Airway epithelial cell (primary cell): ENCODE measurements around the gene GFM1. TPM values are rescaled to one million over a fixed set of nuclear protein-coding genes. Genes with fewer than 3 reads are reported as not detected.

Experiments used
- total RNA-seq: library from RNA; depleted of rRNA; stranded (reverse); fragments of >200 nt; gene quantifications from 2 replicates; pipeline ENCODE4 v1.2.3, GENCODE V29; 2015

Gene GFM1
- total RNA-seq: 29.6 and 35.8 TPM in 2 replicates

DNA sequence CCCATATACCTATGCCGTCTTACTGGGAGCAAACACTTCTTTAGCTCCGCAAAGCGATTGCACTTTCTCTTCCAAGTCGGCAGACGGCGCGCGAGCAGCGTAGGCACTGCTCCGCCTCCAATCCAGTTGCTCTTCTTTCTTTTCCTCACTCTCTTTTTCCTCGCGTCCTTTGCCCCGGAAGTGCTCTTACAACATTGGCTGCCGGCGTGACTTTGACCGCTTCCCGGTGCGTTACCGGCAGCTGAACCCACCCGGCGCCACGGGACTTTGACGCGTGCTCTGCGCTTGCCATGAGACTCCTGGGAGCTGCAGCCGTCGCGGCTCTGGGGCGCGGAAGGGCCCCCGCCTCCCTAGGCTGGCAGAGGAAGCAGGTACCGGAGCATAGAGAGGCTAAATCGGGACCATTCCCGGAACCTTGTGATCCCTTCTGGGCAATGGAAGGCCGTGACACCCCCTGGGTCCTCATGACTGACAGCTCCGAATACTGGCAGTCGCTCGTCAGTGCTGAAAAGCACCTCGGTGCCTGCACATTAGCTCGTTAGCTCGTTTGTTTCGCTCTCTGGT is at the start of gene GFM1:
Gene GFM1, plus strand, starts transcription at position 183 of the 564 bp plus-strand sequence. Its CDS starts 108 bp downstream, at position 291.

DNA sequence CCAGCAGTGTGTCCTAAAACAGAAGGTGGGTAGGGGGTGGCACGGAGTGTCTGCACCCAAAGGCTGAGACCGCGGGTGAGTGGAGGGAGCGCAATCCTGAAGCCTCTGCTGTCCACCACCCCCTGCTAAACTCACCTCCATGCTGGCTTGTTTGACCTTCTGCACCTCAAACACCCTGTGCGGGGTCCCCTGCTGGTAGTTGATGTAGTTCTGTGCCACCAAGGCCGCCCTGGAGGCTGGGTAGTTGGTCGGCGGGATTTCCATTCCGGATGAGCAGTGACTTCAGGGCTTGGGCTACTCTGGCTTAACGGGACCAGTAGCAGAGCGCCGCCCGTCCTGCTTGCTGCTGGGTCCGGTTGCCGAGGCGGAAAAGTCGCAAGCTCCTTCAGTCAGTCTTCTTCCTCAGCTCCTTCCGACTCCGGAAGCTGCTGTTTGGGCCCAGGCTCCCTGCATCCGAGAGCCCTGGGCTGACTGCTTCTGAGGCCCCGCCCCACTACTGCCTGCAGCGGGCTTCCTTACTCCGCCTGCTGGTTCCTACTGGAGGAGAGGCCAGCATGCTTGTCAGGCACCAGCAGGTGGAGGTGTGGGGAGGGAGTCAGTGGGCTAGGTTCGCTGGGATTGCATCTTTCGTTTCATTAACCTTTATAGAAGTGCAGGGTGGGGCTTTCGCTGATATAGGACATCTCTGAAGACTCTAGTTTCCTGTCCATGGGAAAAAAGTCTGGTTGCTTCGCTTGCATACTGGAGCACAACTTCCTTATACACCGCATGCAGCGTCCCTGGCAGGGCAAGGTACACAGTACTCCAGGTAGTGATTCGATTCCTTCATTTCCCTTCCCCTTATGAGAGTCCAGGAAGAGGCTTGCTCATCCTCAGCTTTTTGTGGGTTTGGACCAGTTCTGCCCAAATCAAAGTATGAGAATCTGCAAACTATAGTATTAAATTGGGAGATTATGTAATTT is 28.2 kb downstream of the GFM1 start, which contains the start of gene LXN:
Gene LXN, minus strand, starts transcription at position 434 of the 962 bp plus-strand sequence. Its CDS starts 170 bp downstream, at position 264.

DNA sequence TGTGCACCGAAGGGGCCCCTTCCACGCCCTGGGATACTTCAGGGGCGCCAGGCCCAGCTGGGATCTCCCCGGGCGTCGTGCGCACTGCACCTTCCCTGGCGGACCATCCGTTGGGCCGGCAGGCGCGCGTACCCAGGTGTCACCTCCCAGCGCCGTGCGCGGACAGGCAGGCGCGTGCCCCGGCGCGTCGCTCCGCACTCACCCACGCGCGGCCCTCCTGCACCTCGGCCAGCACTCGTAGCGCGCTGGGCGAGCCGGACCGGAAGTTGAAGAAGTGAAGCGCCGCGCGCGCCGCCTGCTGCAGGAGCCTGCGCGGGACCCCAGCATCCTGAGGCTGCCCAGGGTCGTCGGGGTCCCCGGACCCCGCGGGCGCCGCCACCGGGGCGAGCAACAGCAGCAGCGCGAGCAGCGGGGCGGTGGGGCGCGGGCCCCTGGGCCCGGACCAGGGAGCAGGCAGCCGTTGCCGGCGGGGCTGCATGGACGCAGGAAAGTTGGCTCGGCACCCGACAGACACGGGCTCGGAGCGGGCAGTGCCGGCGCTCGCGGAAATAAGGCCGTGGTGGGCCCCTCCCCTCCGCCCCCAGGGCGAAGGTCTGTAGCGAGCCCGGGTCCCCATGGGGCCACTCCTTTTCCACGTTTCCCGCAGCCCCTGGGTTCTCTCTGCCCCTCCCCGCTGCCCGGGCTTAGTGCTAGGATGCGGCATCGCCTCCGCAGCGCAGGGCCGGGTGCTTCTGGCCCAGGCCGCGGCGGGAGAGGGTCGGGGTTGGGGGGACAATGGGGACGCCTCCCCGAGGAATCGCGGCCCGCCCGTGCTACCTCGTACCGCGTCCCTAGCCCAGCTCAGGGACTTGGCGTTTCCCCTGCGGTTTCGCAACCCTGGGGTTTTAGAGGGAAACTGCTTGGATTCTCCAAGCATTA is 87.9 kb downstream of the GFM1 start, which contains the start of gene RARRES1:
Gene RARRES1, minus strand, starts transcription at position 520 of the 918 bp plus-strand sequence. Its CDS starts 42 bp downstream, at position 478.

Other genes starting within 250 kb of the GFM1 start
- gene MLF1, start 73.3 kb upstream of the GFM1 start, total RNA-seq: 8.5 and 9.7 TPM in 2 replicates
- 3.6 and 5.1 TPM in 2 replicates for gene LXN, start 28.1 kb downstream of the GFM1 start, total RNA-seq
- gene RARRES1, start 87.9 kb downstream of the GFM1 start, total RNA-seq: 2.1 TPM in 1 of 2 replicates, not detected in the other
- gene MFSD1, start 157.5 kb downstream of the GFM1 start, total RNA-seq: 29.2 and 40.1 TPM in 2 replicates